Right atrium auricular region (tissue), 2 donors: ENCODE results near the gene CDK14. TPM values are rescaled to one million over a fixed set of nuclear protein-coding genes. Genes with fewer than 3 reads are reported as not detected.

Experiments
- DNase-seq: peaks from one replicate; pipeline ENCODE4 v3.0.0-alpha.2; 2019; ENCODE audit warnings: low spot score
- H3K27ac ChIP-seq, 2 donors: fragments of 200-600 bp; sonication (generic); 1 replicate in 1 of 2; 2 replicates in 1 of 2; pipeline ENCODE4 v1.5.1; 2016 to 2019
- H3K27me3 ChIP-seq, 2 donors: fragments of 200-600 bp; sonication (generic); one replicate each; pipeline versions ENCODE4 v1.5.1 to v1.6.0; 2017 to 2019
- H3K36me3 ChIP-seq: fragments of 200-600 bp; sonication (generic); one replicate; pipeline ENCODE4 v1.5.1; 2016
- H3K4me1 ChIP-seq, 2 donors: fragments of 200-600 bp; sonication (generic); one replicate each; pipeline versions ENCODE4 v1.5.1 to v1.6.0; 2017 to 2019
- H3K4me3 ChIP-seq, 2 donors: fragments of 200-600 bp; sonication (generic); 1 replicate in 1 of 2; 2 replicates in 1 of 2; pipeline ENCODE4 v1.5.1; 2017 to 2019; ENCODE audit warnings: mild to moderate bottlenecking in 1 of 2, moderate library complexity in 1 of 2
- H3K9me3 ChIP-seq, 2 donors: fragments of 200-600 bp; sonication (generic); one replicate each; pipeline ENCODE4 v1.5.1; 2019
- total RNA-seq, 2 donors: library from RNA; depleted of rRNA; stranded (reverse); fragments of >200 nt; gene quantifications; one replicate each; pipeline ENCODE4 v1.1.0, GENCODE V29; 2016
- TF ChIP-seq, protein P1 (sequence below), 2 donors: fragments of 200-600 bp; sonication (generic); IDR thresholded peaks; one replicate each; pipeline ENCODE4 v1.5.1; 2019; ENCODE audit warnings: antibody characterized with exemption in 2 of 2

CDK14 gene
- total RNA-seq, 2 donors from 2014 or later = 21.5 to 37.9 TPM

DNA sequence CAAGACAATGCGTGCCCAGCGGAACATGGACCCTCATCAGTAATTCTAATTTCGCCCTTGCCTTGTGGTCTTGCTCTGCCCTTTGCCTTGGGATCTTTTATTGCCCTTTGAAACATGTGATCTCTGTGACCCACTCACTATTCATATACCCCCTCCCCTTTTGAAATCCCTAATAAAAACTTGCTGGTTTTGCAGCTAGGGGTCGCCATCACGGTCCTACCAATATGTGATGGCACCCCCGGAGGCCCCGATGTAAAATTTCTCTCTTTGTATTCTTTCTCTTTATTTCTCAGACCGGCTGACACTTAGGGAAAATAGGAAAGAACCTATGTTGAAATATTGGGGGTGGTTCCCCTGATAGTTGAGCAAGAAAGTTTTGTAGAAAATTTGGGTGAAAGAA lies 242.7 kb downstream of the CDK14 start:
- Histone ChIP-seq H3K4me3 (no peak overlapping the region), H3K4me1 (peaks cover 0 to 17% of the 10 kb centered on the region in 2 donors), H3K9me3 (peaks cover 0 to 10% of the 10 kb centered on the region in 2 donors), H3K27ac (no peak overlapping the region), H3K27me3 (no peaks in the 10 kb centered on the region), H3K36me3 (no peaks in the 10 kb centered on the region)
- no peak for DNase-seq
- TF ChIP-seq, protein P1, sequence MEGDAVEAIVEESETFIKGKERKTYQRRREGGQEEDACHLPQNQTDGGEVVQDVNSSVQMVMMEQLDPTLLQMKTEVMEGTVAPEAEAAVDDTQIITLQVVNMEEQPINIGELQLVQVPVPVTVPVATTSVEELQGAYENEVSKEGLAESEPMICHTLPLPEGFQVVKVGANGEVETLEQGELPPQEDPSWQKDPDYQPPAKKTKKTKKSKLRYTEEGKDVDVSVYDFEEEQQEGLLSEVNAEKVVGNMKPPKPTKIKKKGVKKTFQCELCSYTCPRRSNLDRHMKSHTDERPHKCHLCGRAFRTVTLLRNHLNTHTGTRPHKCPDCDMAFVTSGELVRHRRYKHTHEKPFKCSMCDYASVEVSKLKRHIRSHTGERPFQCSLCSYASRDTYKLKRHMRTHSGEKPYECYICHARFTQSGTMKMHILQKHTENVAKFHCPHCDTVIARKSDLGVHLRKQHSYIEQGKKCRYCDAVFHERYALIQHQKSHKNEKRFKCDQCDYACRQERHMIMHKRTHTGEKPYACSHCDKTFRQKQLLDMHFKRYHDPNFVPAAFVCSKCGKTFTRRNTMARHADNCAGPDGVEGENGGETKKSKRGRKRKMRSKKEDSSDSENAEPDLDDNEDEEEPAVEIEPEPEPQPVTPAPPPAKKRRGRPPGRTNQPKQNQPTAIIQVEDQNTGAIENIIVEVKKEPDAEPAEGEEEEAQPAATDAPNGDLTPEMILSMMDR (IDR thresholded peaks at IDR 0.05) = no peak

DNA sequence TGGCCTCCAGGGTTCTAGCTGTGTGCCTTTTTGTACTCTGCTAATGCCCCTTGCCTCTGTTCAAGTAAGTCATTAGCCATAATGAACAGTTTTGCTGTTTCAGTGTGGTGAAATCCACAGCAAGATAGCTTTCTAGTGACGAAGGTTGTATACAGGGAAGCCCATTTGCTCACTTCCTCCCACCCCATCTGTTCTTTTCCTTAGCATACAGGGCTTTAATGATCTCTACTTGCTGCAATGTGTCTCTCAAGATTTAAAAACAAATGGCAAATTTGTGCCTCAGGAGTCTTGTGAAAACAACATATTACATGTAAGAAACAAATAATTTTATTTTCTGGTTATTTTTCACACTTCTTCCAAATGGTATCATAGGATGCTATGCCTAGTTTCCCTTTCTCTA lies 243.2 kb downstream of the CDK14 start:
- Histone ChIP-seq H3K4me1 (peaks cover 0 to 18% of the 10 kb centered on the region in 2 donors), H3K9me3 (peaks cover 0 to 10% of the 10 kb centered on the region in 2 donors), H3K4me3 (no peak overlapping the region), H3K36me3 (no peaks in the 10 kb centered on the region), H3K27ac (no peak overlapping the region), H3K27me3 (no peaks in the 10 kb centered on the region)
- TF ChIP-seq, protein P1 (IDR thresholded peaks at IDR 0.05) = no peak
- DNase-seq = no peak

DNA sequence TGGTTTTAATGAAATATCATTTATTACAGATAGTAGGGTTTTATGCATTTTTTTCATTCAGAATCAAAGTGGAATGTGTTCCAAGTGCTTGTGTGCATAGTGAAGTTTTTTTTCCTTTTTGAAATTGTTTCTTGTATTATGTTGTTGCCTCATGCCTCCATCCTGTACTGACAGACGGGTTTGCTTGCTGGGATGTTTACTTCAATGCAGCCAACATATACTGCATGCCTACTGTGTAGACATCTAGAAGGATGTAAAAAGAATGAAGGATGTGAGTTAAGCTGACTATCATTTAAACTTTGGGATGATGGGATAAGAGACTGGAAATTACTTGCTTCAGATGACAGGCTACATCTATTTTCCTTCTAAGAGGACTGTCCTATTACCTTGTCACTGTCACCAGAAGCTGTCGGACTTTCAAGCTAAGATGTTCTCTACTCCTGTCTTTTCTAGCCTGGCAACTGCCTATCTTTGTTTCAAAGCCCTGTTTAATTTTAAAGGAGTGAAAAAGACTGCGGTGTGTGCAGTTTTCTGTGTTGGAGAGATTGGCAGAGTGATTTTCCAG lies 243.7 kb downstream of the CDK14 start:
- H3K27me3 ChIP-seq = no peaks in the 10 kb centered on the region
- H3K36me3 ChIP-seq = no peaks in the 10 kb centered on the region
- peaks cover 0 to 10% of the 10 kb centered on the region in 2 donors for H3K9me3 ChIP-seq
- H3K4me1 ChIP-seq = peaks cover 0 to 18% of the 10 kb centered on the region in 2 donors
- no peak overlapping the region for H3K4me3 ChIP-seq
- no peak for DNase-seq
- TF ChIP-seq, protein P1 (IDR thresholded peaks at IDR 0.05) = no peak
- no peak overlapping the region for H3K27ac ChIP-seq

DNA sequence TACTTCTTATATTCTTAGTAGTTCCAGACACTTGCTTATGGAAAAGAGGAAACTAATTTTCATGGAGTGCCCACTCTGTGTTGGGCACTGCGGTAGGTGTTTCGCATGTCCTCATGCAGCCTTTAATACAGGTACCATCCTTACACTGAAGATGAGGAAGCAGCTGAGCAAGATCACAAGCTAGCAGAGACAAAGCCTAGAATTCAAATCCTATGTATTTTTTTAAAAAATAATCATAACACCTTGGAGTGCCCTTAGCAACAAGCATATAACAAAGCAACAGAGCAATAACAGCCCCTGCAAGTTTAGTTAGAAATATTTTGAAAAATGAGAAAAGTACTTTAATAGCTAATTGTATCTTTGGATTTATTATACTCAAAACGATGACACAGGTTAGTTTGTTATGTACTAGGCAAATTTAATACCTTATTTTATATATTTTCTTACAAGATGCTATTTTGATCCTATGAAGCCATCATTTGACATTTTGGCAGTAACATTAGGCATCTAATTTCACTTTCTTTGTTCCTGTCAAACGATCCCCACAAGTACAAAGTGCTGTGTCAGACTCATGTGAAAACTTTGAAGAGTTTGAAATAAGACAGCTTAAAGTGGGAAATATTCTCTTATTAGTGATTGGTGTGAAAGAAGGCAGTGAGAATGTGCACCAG lies 245.8 kb downstream of the CDK14 start:
- DNase-seq = no peak
- Histone ChIP-seq H3K9me3 (peaks cover 0 to 10% of the 10 kb centered on the region in 2 donors), H3K36me3 (no peaks in the 10 kb centered on the region), H3K27me3 (no peaks in the 10 kb centered on the region), H3K27ac (no peak overlapping the region), H3K4me1 (peaks cover 0 to 28% of the 10 kb centered on the region in 2 donors), H3K4me3 (no peak overlapping the region)
- TF ChIP-seq, protein P1 (IDR thresholded peaks at IDR 0.05) = no peak

DNA sequence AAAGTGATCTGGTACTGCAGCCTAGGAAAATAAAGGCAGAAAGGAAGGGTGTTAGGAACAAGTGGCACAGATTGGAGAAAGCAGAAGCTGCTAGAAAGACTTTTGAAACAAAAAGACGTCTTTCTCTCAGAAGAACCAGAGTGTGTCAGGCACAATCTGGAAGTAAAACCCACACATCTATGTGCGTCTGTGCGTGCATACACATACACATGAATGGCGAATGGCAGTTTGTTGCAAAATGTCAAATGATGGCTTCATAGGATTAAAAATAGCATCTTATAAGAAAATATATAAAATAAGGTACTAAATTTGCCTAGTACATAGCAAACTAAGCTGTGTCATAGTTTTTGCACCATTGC lies 246.3 kb downstream of the CDK14 start:
- no peak for DNase-seq
- Histone ChIP-seq H3K36me3 (no peaks in the 10 kb centered on the region), H3K4me1 (peaks cover 0 to 30% of the 10 kb centered on the region in 2 donors), H3K27me3 (no peaks in the 10 kb centered on the region), H3K9me3 (peaks cover 0 to 10% of the 10 kb centered on the region in 2 donors), H3K27ac (no peak overlapping the region), H3K4me3 (no peak overlapping the region)
- TF ChIP-seq, protein P1 (IDR thresholded peaks at IDR 0.05) = no peak
